GM12891 (cell line): ENCODE measurements around the gene FAM117B.

Source experiments
- DNase-seq: peaks from one replicate; pipeline ENCODE4 v3.0.0; 2011; ENCODE audit warnings: low spot score; ENCODE audit not compliant: insufficient read length
- FAIRE-seq: peaks from 2 replicates; lab custom pipeline; 2011; peaks lifted over from hg19 to GRCh38; lab: Jason Lieb, UNC
- PAX5 ChIP-seq: IDR thresholded peaks from 2 replicates; pipeline ENCODE4 v1.6.1; 2011; ENCODE audit warnings: low read length, moderate library complexity, mild to moderate bottlenecking; ENCODE audit not compliant: insufficient read depth, severe bottlenecking
- POLR2A ChIP-seq: IDR thresholded peaks from 2 replicates; pipeline ENCODE4 v1.6.1; 2011; ENCODE audit warnings: low read depth, low read length, control low read depth
- POLR2AphosphoS5 ChIP-seq: IDR thresholded peaks from 2 replicates; pipeline ENCODE4 v1.6.1; 2011; ENCODE audit warnings: low read depth, low read length, control low read depth
- POU2F2 ChIP-seq: IDR thresholded peaks from 2 replicates; pipeline ENCODE4 v1.6.1; 2011; ENCODE audit warnings: low read depth, mild to moderate bottlenecking, control low read depth, low read length, moderate library complexity
- SPI1 ChIP-seq: IDR thresholded peaks from 2 replicates; pipeline ENCODE4 v1.6.1; 2011; ENCODE audit warnings: low read depth, low read length, control low read depth
- TAF1 ChIP-seq: IDR thresholded peaks from 2 replicates; pipeline ENCODE4 v1.6.1; 2011; ENCODE audit warnings: low read depth, low read length, control low read depth

The FAM117B gene

DNA sequence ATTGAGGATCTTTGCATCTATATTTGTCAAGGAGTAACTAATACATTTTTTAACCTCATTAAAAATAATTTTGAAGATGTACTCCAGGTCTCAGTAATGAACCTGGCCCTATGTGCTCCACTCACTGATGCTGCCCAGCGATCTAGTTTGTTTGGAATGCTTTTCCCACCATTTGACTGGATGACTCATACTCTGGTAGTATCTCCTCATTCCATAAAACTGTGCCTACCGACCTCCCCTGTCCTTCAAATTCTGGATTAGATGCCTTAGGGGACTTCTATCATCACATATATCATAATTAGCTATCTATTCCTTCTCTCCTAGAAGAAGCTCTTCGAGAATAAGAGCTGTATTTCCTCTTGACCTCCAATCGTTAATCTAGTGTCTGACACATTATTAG, 83.8 kb downstream of the FAM117B start:
- TF ChIP-seq PAX5 = no peak
- TF ChIP-seq POLR2AphosphoS5 = no peak
- TF ChIP-seq TAF1 = no peak
- TF ChIP-seq POU2F2 = no peak
- TF ChIP-seq POLR2A = no peak
- no peak for TF ChIP-seq SPI1
- FAIRE-seq = no peak
- DNase-seq = no peak

DNA sequence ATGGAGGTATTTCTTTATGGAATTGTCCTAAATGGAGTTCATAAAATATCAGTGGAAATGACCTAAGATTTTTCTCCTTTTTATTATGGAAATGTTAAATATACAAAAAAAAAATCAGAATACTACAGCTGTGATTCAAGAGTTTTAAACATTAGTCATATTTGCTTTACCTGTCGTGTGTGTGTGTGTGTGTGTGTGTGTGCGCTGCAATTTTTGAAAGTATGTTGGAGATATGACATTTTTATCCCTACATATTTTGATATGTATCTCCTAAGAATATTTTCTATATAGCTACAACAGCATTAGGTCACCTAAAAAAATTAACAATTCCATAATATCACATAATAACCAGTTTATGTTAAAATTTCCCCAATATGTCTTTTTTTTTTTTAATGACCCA, 85.5 kb downstream of the FAM117B start:
- no peak for FAIRE-seq

DNA sequence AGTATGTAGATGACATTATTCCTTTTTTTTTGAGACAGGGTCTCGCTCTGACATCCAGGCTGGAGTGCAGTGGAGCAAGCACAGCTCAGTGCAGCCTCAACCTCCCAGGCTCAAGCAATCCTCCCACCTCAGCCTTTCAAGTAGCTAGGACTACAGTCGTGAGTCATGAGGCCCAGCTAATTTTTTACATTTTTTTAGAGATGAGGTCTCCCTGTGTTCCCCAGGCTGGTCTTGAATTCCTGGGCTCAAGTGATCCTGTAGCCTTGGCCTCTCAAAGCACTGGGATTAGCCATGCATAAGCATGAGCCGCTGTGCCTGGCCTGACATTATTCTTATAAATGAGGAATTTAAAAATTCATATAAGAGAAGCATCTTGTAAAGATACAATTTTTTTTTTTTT, 86.9 kb downstream of the FAM117B start:
- TF ChIP-seq TAF1 = no peak
- TF ChIP-seq PAX5 = no peak
- no peak for TF ChIP-seq POLR2A
- no peak for TF ChIP-seq POLR2AphosphoS5
- TF ChIP-seq SPI1 = no peak
- TF ChIP-seq POU2F2 = no peak
- DNase-seq (no peak), FAIRE-seq (no peak)

More for the DNA sequence above, 85.5 kb downstream of the FAM117B start:
- TF ChIP-seq POLR2AphosphoS5 (no peak), POU2F2 (no peak), TAF1 (no peak), POLR2A (no peak), SPI1 (no peak), PAX5 (no peak)
- DNase-seq = no peak

DNA sequence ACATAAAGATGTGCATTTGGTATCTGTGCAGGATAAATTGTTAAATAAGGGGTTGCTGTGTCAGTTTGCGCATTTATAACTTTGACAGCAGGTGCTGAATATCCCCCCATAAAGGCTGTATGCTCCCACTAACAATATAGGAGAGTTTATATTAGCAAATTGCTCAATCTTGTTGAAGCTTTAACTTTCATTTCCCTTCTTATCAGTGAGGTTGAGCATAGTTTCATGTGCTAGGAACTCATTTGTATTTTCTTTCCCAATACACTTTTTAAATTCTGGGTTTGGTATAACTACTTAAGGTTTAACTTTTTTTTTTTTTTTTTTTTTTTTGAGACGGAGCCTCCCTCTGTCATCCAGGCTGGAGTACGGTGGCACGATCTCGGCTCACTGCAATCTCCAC, 89.0 kb downstream of the FAM117B start:
- TF ChIP-seq POLR2A (no peak), POU2F2 (no peak), PAX5 (no peak), TAF1 (no peak), SPI1 (no peak), POLR2AphosphoS5 (no peak)
- FAIRE-seq = no peak

DNA sequence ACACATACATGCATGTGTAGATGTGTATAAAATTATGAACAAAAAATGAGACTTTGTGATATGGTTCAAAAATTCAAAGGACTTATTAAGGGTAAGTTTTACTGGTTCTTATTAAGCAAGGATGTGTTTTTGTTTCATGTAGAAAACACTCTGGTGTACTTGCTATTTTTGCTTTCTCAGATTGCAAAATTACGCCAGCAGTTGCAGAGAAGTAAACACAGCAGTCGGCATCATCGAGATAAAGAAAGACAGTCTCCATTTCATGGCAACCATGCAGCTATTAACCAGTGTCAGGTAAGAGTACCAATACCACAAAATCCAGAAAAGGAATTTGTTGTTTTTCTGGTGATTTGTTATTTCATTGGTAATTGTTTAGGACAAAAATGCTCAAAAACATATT, 91.3 kb downstream of the FAM117B start:
- TF ChIP-seq SPI1 (no peak), POU2F2 (no peak), TAF1 (no peak), PAX5 (no peak), POLR2AphosphoS5 (no peak), POLR2A (no peak)
- peak; percentile 54 for FAIRE-seq
- DNase-seq = no peak

More for the DNA sequence above, 89.0 kb downstream of the FAM117B start:
- DNase-seq = no peak

DNA sequence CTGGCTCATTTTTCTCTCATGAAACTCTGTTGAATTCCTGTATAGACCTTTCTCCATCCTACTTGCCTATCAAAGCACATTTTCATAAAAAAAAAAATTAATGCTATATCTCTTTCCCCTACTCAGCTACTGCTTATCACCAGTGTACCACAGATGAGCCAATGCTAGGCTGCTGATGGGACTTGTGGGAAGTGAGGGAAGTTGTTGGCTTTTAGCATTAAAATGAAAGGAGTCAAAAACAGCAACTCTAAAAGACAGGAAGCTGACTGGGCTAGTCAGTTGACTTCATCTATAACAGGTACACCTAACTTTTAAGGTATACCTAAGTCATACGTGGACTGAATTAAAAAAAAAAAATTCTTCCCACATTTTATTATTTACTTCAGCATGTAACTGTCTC, 102.1 kb downstream of the FAM117B start:
- FAIRE-seq = no peak
- no peak for DNase-seq
- TF ChIP-seq PAX5 (no peak), POLR2A (no peak), SPI1 (no peak), POLR2AphosphoS5 (no peak), POU2F2 (no peak), TAF1 (no peak)

DNA sequence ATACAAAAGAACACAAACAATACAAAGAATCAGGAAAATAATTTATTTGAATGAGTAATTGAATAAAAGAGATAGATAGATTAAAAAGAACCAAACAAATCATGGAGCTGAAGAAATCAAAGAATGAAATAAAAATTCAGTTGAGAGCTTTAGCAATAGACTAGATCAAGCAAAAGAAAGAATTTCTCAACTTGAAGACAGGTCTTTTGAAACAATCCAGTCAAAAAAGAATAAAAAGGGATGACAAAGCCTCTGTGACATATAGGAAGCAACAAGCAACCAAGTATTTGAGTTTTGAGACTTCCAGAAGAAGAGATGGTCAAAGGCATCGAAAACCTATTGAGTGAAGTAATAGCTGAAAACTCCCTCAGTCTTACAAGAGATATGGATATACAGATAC, 108.8 kb downstream of the FAM117B start:
- TF ChIP-seq POU2F2 (no peak), SPI1 (no peak), PAX5 (no peak), POLR2AphosphoS5 (no peak), POLR2A (no peak), TAF1 (no peak)
- FAIRE-seq (no peak), DNase-seq (no peak)

DNA sequence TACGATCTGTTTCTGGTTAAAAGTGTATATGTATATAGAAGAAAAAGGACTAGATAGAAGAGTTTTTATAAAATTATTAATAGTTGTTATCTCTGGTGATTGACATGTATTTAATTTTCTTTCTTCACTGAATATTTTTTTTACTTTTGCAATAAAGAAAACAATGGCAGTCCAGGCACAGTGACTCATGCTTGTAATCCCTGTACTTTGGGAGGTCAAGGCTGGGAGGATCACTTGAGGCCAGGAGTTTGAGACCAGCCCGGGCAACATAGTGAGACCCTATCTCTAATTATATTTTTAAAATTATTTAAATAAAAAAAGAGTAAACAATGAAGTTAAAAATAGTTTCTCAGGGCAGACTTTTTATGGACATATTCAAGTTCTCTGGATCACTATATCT, 114.7 kb downstream of the FAM117B start:
- no peak for TF ChIP-seq POU2F2
- TF ChIP-seq TAF1 = no peak
- TF ChIP-seq POLR2A = no peak
- TF ChIP-seq PAX5 = no peak
- TF ChIP-seq POLR2AphosphoS5 = no peak
- no peak for TF ChIP-seq SPI1
- DNase-seq (no peak), FAIRE-seq (no peak)

DNA sequence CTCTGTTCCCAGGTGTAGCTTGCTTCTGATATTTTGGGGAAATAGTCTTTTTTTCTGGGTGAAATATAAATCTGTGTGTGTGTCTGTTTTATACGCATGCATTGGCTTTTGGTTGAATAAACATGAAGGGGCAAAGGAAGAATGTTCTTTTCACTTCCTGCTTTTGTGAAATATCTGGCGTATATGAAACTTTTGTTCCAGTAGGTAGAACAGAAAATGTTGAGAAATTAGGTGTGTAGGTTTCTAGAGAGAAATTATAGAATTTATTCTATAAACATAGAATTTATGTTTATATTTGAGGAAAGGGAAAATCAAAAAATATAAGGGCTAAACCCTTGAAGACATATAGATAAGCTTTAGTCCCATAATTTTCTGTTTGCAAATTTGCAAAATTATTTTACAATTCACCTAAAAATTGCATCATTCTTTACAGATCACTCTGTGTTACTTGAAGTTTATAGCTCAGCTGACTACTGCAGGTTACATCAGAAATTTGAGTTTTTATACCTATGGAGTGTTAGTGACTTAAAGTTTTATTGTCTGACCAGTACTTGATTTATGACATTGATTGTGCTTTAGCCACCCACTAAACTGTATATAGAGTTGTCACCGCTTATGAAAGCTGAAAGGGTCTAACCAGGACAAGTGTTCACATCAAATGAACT, 116.1 kb downstream of the FAM117B start:
- TF ChIP-seq SPI1 (peak; percentile 90), POU2F2 (no peak), TAF1 (no peak), PAX5 (no peak), POLR2A (no peak), POLR2AphosphoS5 (no peak)
- FAIRE-seq (peak; percentile 85), DNase-seq (no peak)

DNA sequence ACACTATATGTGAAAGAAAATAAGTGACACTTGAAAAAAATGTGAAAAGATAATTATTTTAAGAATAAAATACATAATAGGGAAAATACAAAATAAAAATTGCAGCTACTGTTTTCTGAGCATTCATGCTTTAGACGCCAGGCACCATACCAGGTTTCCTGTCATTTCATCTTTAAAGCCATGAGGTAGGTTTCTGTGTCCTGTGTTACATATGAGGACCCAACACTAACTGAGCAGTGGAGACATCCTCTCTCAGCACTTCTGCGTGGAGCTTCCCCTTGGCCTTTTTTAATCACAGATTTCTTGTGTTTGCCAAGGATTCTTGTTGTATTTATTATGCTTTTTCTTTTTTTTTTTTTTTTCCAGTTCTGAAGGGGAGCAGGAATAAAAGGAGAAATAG, 117.3 kb downstream of the FAM117B start:
- TF ChIP-seq TAF1 (no peak), POLR2A (no peak), PAX5 (no peak), POLR2AphosphoS5 (no peak), SPI1 (no peak), POU2F2 (no peak)
- FAIRE-seq (no peak), DNase-seq (no peak)
